C4-2B (cell line): ENCODE data around the gene CDC37L1.

Source experiments
- H3K27ac ChIP-seq: fragments of 450-650 bp; 2 replicates; pipeline ENCODE4 v1.5.1; 2017
- ZFX ChIP-seq: fragments of 450-650 bp; IDR thresholded peaks from 2 replicates; pipeline ENCODE4 v1.6.1; 2017
- TF ChIP-seq, protein P1 (sequence below): fragments of 450-650 bp; conservative IDR thresholded peaks from 2 replicates; pipeline ENCODE4 v1.5.1; 2017; ENCODE audit warnings: mild to moderate bottlenecking

CDC37L1 gene

DNA sequence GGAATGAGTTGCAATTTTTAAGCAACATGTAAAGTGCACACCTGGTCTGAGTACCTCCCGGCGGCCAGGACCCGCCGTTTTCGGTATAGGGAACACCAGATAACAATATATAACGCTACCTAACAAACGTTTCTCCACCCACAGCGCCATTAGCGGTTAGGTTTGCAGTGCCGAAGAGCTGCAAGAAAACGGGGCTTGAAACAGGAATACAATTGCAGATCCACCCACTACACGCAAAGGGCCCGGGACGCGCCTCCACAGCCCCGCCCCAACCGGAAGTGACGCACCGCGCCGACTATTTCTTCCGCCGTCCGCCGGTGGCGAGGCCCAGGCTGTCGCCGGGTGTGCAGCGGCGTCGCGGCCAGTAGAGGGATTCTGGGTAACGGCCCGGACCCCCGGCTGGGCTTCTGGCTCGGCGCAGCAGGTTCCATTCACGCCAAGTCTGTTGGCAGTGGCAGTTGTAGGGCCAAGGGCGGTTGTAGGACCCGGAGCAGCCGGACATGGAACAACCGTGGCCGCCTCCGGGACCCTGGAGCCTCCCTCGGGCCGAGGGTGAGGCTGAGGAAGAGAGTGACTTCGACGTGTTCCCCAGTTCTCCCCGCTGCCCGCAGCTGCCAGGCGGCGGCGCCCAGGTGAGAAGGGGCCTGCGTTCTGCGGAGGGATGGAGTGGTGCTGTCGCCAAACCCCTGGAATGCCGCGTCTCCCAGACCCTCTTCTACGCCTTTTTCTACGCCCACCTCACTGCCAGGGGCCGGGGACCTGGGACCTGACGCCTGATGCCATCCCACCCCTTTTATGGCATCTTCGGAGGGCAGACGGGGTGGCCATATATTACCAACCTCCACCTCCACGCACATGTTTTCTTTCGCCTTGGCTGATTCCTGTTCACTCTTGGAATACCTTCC, at the start of gene CDC37L1:
Gene CDC37L1 (plus strand): TSS at position 302 of the 905 bp plus-strand sequence. CDS start 199 bp downstream, at position 501.
- TF ChIP-seq ZFX, result peak; percentile 77
- TF ChIP-seq, protein P1, sequence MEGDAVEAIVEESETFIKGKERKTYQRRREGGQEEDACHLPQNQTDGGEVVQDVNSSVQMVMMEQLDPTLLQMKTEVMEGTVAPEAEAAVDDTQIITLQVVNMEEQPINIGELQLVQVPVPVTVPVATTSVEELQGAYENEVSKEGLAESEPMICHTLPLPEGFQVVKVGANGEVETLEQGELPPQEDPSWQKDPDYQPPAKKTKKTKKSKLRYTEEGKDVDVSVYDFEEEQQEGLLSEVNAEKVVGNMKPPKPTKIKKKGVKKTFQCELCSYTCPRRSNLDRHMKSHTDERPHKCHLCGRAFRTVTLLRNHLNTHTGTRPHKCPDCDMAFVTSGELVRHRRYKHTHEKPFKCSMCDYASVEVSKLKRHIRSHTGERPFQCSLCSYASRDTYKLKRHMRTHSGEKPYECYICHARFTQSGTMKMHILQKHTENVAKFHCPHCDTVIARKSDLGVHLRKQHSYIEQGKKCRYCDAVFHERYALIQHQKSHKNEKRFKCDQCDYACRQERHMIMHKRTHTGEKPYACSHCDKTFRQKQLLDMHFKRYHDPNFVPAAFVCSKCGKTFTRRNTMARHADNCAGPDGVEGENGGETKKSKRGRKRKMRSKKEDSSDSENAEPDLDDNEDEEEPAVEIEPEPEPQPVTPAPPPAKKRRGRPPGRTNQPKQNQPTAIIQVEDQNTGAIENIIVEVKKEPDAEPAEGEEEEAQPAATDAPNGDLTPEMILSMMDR, result peak; percentile 77
- peak within 1 kb of the TSS; percentile 84 for H3K27ac ChIP-seq

DNA sequence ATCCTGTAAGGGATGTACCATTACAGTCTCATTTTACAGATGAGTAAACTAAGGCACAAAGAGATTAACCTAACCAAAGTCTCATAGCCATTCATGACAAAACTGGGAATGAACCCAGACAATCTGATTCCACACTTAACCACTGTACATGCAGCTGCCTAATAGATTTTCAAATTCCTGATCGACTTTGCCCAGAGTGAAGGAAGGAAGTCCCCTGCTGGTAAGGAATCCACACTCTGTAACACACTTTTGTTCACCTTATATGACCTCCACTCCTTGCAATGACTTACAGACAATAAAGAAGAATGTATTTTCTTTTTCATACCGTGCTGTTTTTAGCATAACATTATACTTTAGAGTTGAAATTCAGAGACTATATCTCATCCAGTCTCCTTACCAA, 48.5 kb upstream of the CDC37L1 start:
- TF ChIP-seq, protein P1, result no peak; the same call in 1 of the 2 replicates
- TF ChIP-seq ZFX, result no peak
- no peak overlapping the region for H3K27ac ChIP-seq

DNA sequence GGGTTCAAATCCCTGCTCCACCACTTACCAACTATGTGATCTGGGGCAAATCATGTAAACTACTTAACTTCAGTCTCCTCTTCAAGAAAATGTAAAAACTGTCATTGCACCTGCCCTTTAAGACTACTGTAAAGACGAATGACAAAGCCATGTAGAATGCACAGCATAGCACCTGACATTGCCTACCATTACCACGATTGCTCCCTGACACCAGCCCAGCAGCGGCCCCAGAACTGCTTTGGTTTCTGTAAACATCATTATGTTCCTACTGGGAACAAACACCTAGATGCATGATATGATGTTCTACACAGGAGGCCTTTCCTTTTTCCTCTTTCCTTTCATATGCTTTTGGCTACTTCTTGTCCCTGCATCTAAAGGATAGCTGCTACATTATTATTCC, 40.4 kb upstream of the CDC37L1 start:
- no peak overlapping the region for H3K27ac ChIP-seq
- TF ChIP-seq, protein P1, result no peak
- TF ChIP-seq ZFX, result no peak

DNA sequence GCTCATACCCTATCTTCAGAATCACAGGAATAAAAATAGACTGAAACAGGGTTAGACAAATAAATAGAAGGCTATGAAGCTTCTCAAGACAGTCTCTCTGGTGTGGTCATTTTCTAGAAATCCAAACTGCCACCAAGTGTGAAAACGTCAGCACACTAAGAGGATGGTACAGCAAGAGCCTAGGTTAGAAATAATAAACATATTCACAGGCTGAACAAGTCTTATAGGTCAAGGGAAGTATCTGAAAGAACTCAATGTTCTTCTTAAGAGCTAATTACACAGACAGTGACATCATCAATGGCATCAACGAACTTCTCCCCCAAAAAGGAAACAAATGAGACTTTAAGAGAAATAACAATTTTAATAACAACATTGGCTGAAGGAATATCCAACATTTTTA, 39.9 kb upstream of the CDC37L1 start:
- H3K27ac ChIP-seq, result no peak overlapping the region
- TF ChIP-seq, protein P1, result no peak
- no peak for TF ChIP-seq ZFX

DNA sequence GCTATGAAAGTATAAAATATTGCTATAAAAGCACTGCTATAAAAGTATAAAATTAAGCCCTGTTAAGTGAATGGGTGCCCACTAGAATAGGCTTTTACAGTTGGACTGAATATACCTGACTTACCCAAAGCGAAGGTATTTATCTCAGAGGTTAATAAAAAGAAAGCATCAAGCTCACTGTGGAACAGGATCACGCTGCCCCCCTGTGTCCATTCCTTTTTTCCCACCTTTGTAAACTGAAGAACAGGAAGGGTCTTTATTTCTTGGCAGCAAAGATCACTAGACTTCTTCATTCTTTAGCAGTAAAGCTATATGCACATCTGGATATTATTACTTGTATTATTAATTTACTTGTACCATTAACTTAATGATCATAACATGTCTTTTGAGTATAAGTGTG, 39.3 kb upstream of the CDC37L1 start:
- no peak for TF ChIP-seq ZFX
- TF ChIP-seq, protein P1, result peak; percentile 65
- H3K27ac ChIP-seq, result no peak overlapping the region

DNA sequence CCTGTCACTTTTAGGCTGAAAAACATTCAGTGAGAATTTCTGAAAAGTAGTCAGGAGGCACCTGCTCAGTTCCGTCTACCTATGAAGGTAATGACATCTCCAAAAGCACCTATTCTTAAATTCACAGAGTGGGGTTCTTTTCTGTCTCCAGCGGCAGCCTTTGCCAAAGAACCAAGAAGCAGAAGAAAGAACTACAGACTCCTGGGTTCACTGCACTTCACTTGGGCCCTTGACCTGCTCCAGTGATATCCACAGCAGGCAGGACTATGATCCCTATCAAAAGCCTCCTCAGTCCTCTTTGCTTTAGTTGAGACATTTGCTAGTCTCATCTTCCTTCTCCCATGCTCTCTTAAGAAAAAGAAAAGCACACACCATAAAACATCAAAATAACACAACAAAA, 37.0 kb upstream of the CDC37L1 start:
- TF ChIP-seq, protein P1, result no peak
- TF ChIP-seq ZFX, result no peak
- no peak overlapping the region for H3K27ac ChIP-seq

DNA sequence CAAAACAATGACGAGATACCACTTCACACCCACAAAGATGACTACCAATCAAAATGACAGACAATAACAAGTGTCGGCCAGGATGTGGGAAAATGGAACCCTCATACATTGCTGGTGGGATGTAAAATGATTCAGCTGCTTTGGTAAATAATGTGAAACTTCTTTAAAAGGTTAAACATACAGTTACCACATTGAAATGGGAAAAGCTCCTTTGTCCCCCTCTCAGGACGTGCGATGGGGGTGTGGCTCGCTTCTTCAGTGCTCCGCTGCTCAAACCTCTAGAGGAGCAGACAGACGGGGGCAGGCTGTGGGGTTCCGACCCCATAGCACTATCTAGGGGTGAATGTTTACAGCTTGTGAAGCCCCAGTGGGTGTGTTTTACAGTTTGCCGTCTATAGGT, 25.3 kb upstream of the CDC37L1 start:
- TF ChIP-seq, protein P1, result no peak
- no peak for TF ChIP-seq ZFX
- H3K27ac ChIP-seq, result no peak overlapping the region
